SK-N-SH (cell line): ENCODE results near the gene PKNOX1. TPM values are rescaled to one million over a fixed set of nuclear protein-coding genes. Genes with fewer than 3 reads are reported as not detected.
"Not testable (repeated sequence)": the region's sequence is repeated elsewhere in the genome, so short reads cannot be mapped to it uniquely, and the experiment has no call there.

Experiments used
- CTCF ChIA-PET: fragments of 300-600, 350-600 bp; formaldehyde crosslinking; extraction: SDS; loops from one replicate; lab custom pipeline; 2021; lab: Yijun Ruan, JAX
- POLR2A ChIA-PET: fragments of 350-600 bp; sonication (Branson Sonifier 250); formaldehyde crosslinking; extraction: SDS; loops from one replicate; lab custom pipeline; 2020; ENCODE audit warnings: antibody characterized with exemption, inconsistent platforms; lab: Yijun Ruan, JAX
- DNase-seq: peaks from one replicate; pipeline ENCODE4 v3.0.0; 2012
- H2AFZ ChIP-seq: fragments of 200-600 bp; sonication (generic); 2 replicates; pipeline ENCODE4 v1.8.1; 2016; ENCODE audit warnings: antibody characterized with exemption, mild to moderate bottlenecking, low read depth
- H3F3A ChIP-seq: fragments of 200-600 bp; sonication (generic); replicated peaks from 2 replicates; pipeline ENCODE3; 2016; ENCODE audit warnings: antibody characterized with exemption, mild to moderate bottlenecking; ENCODE audit not compliant: insufficient read depth
- H3K27ac ChIP-seq, 2 experiments: fragments of 200-500 bp in 1 of 2; fragments of 200-600 bp in 1 of 2; sonication (Bioruptor generic) in 1 of 2; sonication (generic), shearing (Covaris generic) in 1 of 2; 2 replicates each; pipeline versions ENCODE4 v1.5.1 to v1.6.1; 2014 to 2016; ENCODE audit warnings: low read depth in 2 of 2, inconsistent platforms in 1 of 2, low read length in 1 of 2, mild to moderate bottlenecking in 1 of 2, mixed read lengths in 1 of 2
- H3K27me3 ChIP-seq: fragments of 200-600 bp; sonication (generic), shearing (Covaris generic); 2 replicates; pipeline ENCODE4 v1.6.1; 2016; ENCODE audit warnings: mixed run types; ENCODE audit not compliant: insufficient read depth
- H3K36me3 ChIP-seq, 2 experiments: fragments of 200-500 bp in 1 of 2; fragments of 200-600 bp in 1 of 2; sonication (Bioruptor generic) in 1 of 2; sonication (generic) in 1 of 2; replicated peaks in 1 of 2; 2 replicates each; pipeline versions ENCODE3 to v1.5.1; 2014 to 2016; ENCODE audit warnings: low read length in 1 of 2, mild to moderate bottlenecking in 1 of 2; ENCODE audit not compliant: insufficient read depth in 2 of 2, control insufficient read depth in 1 of 2
- H3K4me1 ChIP-seq, 2 experiments: fragments of 200-500 bp in 1 of 2; fragments of 200-600 bp in 1 of 2; sonication (Bioruptor generic) in 1 of 2; sonication (generic), shearing (Covaris generic) in 1 of 2; 2 replicates each; pipeline versions ENCODE4 v1.5.1 to v1.6.1; 2014 to 2016; ENCODE audit warnings: low read depth in 1 of 2, low read length in 1 of 2, mixed run types in 1 of 2; ENCODE audit not compliant: insufficient read depth in 2 of 2, control insufficient read depth in 1 of 2
- H3K4me2 ChIP-seq: fragments of 200-600 bp; sonication (generic), shearing (Covaris generic); 2 replicates; pipeline ENCODE4 v1.6.1; 2017; ENCODE audit warnings: mixed run types
- H3K4me3 ChIP-seq, 2 experiments: fragments of 200-500 bp in 1 of 2; fragments of 200-600 bp in 1 of 2; sonication (Bioruptor generic) in 1 of 2; sonication (generic), shearing (Covaris generic) in 1 of 2; 2 replicates each; pipeline versions ENCODE4 v1.5.1 to v1.8.1; 2014 to 2016; ENCODE audit warnings: low read depth in 2 of 2, inconsistent platforms in 1 of 2, low read length in 1 of 2, mild to moderate bottlenecking in 1 of 2, mixed read lengths in 1 of 2, moderate library complexity in 1 of 2
- H3K79me2 ChIP-seq: fragments of 200-600 bp; sonication (generic); 2 replicates; pipeline ENCODE4 v1.8.1; 2017; ENCODE audit warnings: mild to moderate bottlenecking; ENCODE audit not compliant: insufficient read depth
- H3K9ac ChIP-seq: fragments of 200-600 bp; sonication (generic); 2 replicates; pipeline ENCODE4 v1.6.1; 2017; ENCODE audit warnings: mixed run types
- H3K9me2 ChIP-seq: fragments of 200-600 bp; sonication (generic); 2 replicates; pipeline ENCODE4 v1.6.1; 2017; ENCODE audit warnings: mixed run types
- H3K9me3 ChIP-seq: fragments of 200-600 bp; sonication (generic); 2 replicates; pipeline ENCODE4 v1.6.1; 2017; ENCODE audit warnings: mixed run types, mild to moderate bottlenecking, moderate library complexity
- H4K20me1 ChIP-seq: fragments of 200-600 bp; sonication (generic); 2 replicates; pipeline ENCODE4 v1.6.1; 2017; ENCODE audit warnings: mild to moderate bottlenecking, mixed run types; ENCODE audit not compliant: insufficient read depth
- NRF1 ChIP-seq: IDR thresholded peaks from 2 replicates; pipeline ENCODE4 v1.6.1; 2012; ENCODE audit warnings: low read depth, mild to moderate bottlenecking, low read length
- PBX3 ChIP-seq: IDR thresholded peaks from 2 replicates; pipeline ENCODE4; 2012
- REST ChIP-seq: IDR thresholded peaks from 2 replicates; pipeline ENCODE4 v1.6.1; 2012; ENCODE audit warnings: mild to moderate bottlenecking, low read depth, low read length, moderate library complexity
- SIN3A ChIP-seq: IDR thresholded peaks from 2 replicates; pipeline ENCODE4 v1.6.1; 2012; ENCODE audit warnings: low read depth, mild to moderate bottlenecking, low read length, moderate library complexity, borderline replicate concordance
- TEAD4 ChIP-seq: IDR thresholded peaks from 2 replicates; pipeline ENCODE4 v1.4.0; 2012; ENCODE audit warnings: mild to moderate bottlenecking, borderline replicate concordance; ENCODE audit not compliant: insufficient read depth
- WGBS: methylation state at CpG from one replicate; pipeline ENCODE4 v1.1.6; 2017; ENCODE audit warnings: low lambda C conversion rate; 5-methylcytosine and 5-hydroxymethylcytosine counted together
- polyA plus RNA-seq, 3 experiments: library from polyadenylated mRNA; depleted of rRNA; stranded (reverse); fragments of >200 nt; gene quantifications; 2 replicates each; pipeline ENCODE4 v1.2.3, GENCODE V29; 2012
- TF ChIP-seq, protein P1 (sequence below): fragments of 200-600 bp; sonication (generic); IDR thresholded peaks from 2 replicates; pipeline ENCODE4 v1.6.1; 2017; ENCODE audit warnings: antibody characterized with exemption, mild to moderate bottlenecking, moderate library complexity

Gene PKNOX1
- polyA plus RNA-seq, 1 of the 3 experiments (the other 2 are of a cell fraction), result 21.7 TPM

- DNase-seq, H3K4me3 ChIP-seq, H3K4me1 ChIP-seq, H2AFZ ChIP-seq, H4K20me1 ChIP-seq, H3F3A ChIP-seq, H3K27me3 ChIP-seq, H3K36me3 ChIP-seq, H3K9ac ChIP-seq, H3K9me2 ChIP-seq, H3K4me2 ChIP-seq, POLR2A ChIA-PET, H3K27ac ChIP-seq, H3K9me3 ChIP-seq, H3K79me2 ChIP-seq: not testable (repeated sequence)
- 84% methylated on average over 14 of the region's 14 CpGs for WGBS
- CTCF ChIA-PET, result interaction anchor here (0.6 to 1.2 kb wide), 2 partner anchors 11 to 25 kb away, joined by 3 read pairs; no protein-coding TSS in a partner anchor
Measured at GRCh38 chr21:43006051-43006873, 31.9 kb downstream of the PKNOX1 start.

DNA sequence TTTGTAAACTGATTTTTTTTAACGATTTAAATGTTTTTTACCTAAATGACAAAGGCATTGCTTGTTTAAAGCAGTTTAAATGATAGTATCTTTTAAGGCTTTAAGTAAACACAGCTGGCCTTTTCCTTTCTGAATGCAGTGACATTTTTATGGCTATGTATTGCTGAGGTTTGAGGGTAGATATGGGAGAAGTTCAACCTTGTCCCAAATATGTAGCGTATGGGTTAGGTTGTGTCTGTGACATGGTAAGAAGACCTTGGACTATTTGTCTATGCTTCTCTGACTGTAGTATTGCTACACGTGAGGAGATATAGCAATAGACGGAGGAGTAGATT, 32.5 kb downstream of the PKNOX1 start:
- H3K4me3 ChIP-seq, result no peak overlapping the region
- no peak overlapping the region for H3K4me2 ChIP-seq

More for the DNA sequence above, 32.5 kb downstream of the PKNOX1 start:
- peaks cover 4 to 8% of the 10 kb centered on the region in 2 experiments for H3K36me3 ChIP-seq
- H3K9me2 ChIP-seq, result no peaks in the 10 kb centered on the region
- no peaks in the 10 kb centered on the region for H3F3A ChIP-seq
- H3K27ac ChIP-seq, result no peak overlapping the region
- no peaks in the 10 kb centered on the region for H3K79me2 ChIP-seq
- DNase-seq, result no peak
- 82% methylated on average over 4 of the region's 4 CpGs for WGBS
- H3K9ac ChIP-seq, result no peak overlapping the region
- peaks cover 0 to 3% of the 10 kb centered on the region in 2 experiments; a peak in 1 of 4 replicates for H3K4me1 ChIP-seq
- POLR2A ChIA-PET, result no interaction called here
- H4K20me1 ChIP-seq, result no peaks in the 10 kb centered on the region
- no peaks in the 10 kb centered on the region for H3K27me3 ChIP-seq
- CTCF ChIA-PET, result interaction anchor here (0.6 to 1.2 kb wide), 2 partner anchors 11 to 24 kb away, joined by 3 read pairs; no protein-coding TSS in a partner anchor
- no peak overlapping the region for H2AFZ ChIP-seq
- no peaks in the 10 kb centered on the region for H3K9me3 ChIP-seq
- TF ChIP-seq TEAD4 (no peak), SIN3A (no peak), NRF1 (no peak), REST (no peak), PBX3 (no peak)
- TF ChIP-seq, protein P1, sequence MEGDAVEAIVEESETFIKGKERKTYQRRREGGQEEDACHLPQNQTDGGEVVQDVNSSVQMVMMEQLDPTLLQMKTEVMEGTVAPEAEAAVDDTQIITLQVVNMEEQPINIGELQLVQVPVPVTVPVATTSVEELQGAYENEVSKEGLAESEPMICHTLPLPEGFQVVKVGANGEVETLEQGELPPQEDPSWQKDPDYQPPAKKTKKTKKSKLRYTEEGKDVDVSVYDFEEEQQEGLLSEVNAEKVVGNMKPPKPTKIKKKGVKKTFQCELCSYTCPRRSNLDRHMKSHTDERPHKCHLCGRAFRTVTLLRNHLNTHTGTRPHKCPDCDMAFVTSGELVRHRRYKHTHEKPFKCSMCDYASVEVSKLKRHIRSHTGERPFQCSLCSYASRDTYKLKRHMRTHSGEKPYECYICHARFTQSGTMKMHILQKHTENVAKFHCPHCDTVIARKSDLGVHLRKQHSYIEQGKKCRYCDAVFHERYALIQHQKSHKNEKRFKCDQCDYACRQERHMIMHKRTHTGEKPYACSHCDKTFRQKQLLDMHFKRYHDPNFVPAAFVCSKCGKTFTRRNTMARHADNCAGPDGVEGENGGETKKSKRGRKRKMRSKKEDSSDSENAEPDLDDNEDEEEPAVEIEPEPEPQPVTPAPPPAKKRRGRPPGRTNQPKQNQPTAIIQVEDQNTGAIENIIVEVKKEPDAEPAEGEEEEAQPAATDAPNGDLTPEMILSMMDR, result no peak
